Vagina (tissue), 2 donors: Measurements from ENCODE around the gene DNMT3L. TPM values are rescaled to one million over a fixed set of nuclear protein-coding genes. Genes with fewer than 3 reads are reported as not detected.

Experiments
- DNase-seq, 2 donors: peaks; one replicate each; pipeline ENCODE4 v3.0.0-alpha.2; 2017; ENCODE audit errors: extremely low spot score in 2 of 2
- H3K27ac ChIP-seq: fragments of 200-600 bp; sonication (generic); one replicate; pipeline ENCODE4 v1.5.1; 2019
- H3K27me3 ChIP-seq: fragments of 200-600 bp; sonication (generic); one replicate; pipeline ENCODE4 v1.5.1; 2019
- H3K36me3 ChIP-seq, 2 donors: fragments of 200-600 bp; sonication (generic); one replicate each; pipeline ENCODE4 v1.5.1; 2017 to 2019
- H3K4me1 ChIP-seq: fragments of 200-600 bp; sonication (generic); one replicate; pipeline ENCODE4 v1.5.1; 2019
- H3K4me3 ChIP-seq, 2 donors: fragments of 200-600 bp; sonication (generic); 1 replicate in 1 of 2; 2 replicates in 1 of 2; pipeline ENCODE4 v1.5.1; 2016 to 2019
- H3K9me3 ChIP-seq: fragments of 200-600 bp; sonication (generic); one replicate; pipeline ENCODE4 v1.5.1; 2019
- POLR2A ChIP-seq, 2 donors: fragments of 450-650 bp; IDR thresholded peaks; one replicate each; pipeline ENCODE4 v1.6.1; 2017; ENCODE audit warnings: antibody characterized with exemption in 2 of 2, mild to moderate bottlenecking in 2 of 2, moderate library complexity in 2 of 2
- POLR2AphosphoS5 ChIP-seq, 2 donors: sonication (generic); formaldehyde crosslinking; IDR thresholded peaks; one replicate each; pipeline ENCODE4 v1.9.0; 2017; ENCODE audit warnings: antibody characterized with exemption in 2 of 2, mild to moderate bottlenecking in 2 of 2, low read depth in 1 of 2; ENCODE audit not compliant: insufficient read depth in 1 of 2
- intact Hi-C: fragments of 100-400 bp; cut with DNase I; formaldehyde crosslinking; loops from one replicate; pipeline ENCODE4 v1.15.1; 2023
- total RNA-seq: library from RNA; depleted of rRNA; stranded (reverse); fragments of >200 nt; gene quantifications from one replicate; pipeline ENCODE4 v1.2.3, GENCODE V29; 2016
- TF ChIP-seq, protein P1 (sequence below), 3 experiments: fragments of 450-650 bp in 2 of 3; fragments of 200-600 bp in 1 of 3; sonication (generic) in 1 of 3; IDR thresholded peaks; one replicate each; pipeline ENCODE4 v1.5.1; 2017 to 2019; ENCODE audit warnings: antibody characterized with exemption in 3 of 3, mild to moderate bottlenecking in 2 of 3, moderate library complexity in 2 of 3

DNMT3L gene
- total RNA-seq, 1 donor from 2014 or later: not detected

DNA sequence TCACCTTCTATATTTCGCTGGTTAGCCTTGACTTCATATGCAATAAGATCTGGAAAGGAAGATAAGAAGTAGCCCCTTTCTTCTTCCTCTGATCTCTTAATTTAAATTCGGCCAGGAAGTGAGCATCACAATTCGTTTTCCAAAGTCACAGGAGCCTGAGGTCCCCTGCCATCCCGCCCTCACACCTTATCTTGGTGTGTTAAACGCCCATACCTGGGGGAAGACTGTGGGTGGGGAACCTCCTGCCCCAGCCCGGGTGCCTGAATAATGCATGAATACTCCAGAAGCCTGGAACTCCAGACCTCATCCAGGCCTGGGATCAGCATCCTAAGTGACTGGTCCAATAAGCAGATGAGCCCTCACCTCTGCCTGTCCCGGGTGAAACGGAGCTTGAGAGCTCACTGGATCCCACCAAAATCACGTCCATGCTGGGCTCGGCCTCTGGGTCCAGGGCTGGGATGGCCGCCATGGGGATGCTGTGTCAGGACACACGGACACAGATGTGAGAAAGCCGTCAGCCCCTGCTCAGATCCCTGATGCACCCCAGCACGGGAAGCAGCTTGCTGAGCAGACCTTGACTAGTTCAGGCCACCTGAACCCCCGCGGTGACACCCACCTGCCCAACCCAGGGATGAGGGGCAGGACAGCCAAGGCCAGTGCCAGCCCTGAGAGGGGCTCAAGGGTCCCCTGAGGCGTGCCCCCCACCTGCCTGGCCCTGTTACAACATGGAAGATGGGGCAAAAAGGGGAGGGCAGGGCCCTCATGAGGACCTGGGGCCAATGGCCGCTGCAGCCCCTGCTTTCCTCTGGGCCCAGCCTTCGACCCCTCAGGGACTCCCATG lies 686 bp downstream of the DNMT3L start:
- no peaks in the 10 kb centered on the region for H3K36me3 ChIP-seq
- intact Hi-C loops: no loop called here
- no peaks in the 10 kb centered on the region for H3K27me3 ChIP-seq
- DNase-seq: no peak
- no peak overlapping the region for H3K4me3 ChIP-seq
- TF ChIP-seq POLR2AphosphoS5 (IDR thresholded peaks at IDR 0.05; ENCODE audit: insufficient read depth in 1 of 2, low read depth in 1 of 2) (no peak), POLR2A (IDR thresholded peaks at IDR 0.05) (no peak)
- TF ChIP-seq, protein P1, sequence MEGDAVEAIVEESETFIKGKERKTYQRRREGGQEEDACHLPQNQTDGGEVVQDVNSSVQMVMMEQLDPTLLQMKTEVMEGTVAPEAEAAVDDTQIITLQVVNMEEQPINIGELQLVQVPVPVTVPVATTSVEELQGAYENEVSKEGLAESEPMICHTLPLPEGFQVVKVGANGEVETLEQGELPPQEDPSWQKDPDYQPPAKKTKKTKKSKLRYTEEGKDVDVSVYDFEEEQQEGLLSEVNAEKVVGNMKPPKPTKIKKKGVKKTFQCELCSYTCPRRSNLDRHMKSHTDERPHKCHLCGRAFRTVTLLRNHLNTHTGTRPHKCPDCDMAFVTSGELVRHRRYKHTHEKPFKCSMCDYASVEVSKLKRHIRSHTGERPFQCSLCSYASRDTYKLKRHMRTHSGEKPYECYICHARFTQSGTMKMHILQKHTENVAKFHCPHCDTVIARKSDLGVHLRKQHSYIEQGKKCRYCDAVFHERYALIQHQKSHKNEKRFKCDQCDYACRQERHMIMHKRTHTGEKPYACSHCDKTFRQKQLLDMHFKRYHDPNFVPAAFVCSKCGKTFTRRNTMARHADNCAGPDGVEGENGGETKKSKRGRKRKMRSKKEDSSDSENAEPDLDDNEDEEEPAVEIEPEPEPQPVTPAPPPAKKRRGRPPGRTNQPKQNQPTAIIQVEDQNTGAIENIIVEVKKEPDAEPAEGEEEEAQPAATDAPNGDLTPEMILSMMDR (IDR thresholded peaks at IDR 0.05): no peak
- no peaks in the 10 kb centered on the region for H3K9me3 ChIP-seq
- no peaks in the 10 kb centered on the region for H3K4me1 ChIP-seq
- no peak overlapping the region for H3K27ac ChIP-seq

DNA sequence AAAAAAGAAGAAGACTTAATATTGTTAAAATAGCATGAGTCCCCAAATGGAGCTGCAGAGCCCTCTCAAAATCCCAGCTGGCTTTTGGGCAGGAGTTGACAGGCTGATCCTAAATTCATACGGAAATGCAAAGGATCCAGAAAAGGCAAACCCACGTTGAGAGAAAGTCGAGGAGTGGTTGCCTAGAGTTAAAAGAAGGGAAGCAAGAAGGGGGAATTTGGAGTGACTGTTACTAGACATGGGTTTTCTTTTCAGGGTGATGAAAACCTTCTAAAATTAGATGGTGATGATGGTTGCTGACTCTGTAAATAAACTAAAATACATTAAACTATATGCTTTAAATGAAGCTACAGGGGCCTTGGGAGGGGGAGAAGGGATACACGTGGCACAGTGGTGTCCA lies 1.6 kb downstream of the DNMT3L start:
- no peak for DNase-seq
- intact Hi-C loops: no loop called here
- Histone ChIP-seq H3K9me3 (no peaks in the 10 kb centered on the region), H3K27ac (no peak overlapping the region), H3K27me3 (no peaks in the 10 kb centered on the region), H3K36me3 (no peaks in the 10 kb centered on the region), H3K4me3 (no peak overlapping the region), H3K4me1 (no peaks in the 10 kb centered on the region)
- TF ChIP-seq, protein P1 (IDR thresholded peaks at IDR 0.05): no peak
- TF ChIP-seq POLR2A (IDR thresholded peaks at IDR 0.05) (no peak), POLR2AphosphoS5 (IDR thresholded peaks at IDR 0.05; ENCODE audit: insufficient read depth in 1 of 2, low read depth in 1 of 2) (no peak)

DNA sequence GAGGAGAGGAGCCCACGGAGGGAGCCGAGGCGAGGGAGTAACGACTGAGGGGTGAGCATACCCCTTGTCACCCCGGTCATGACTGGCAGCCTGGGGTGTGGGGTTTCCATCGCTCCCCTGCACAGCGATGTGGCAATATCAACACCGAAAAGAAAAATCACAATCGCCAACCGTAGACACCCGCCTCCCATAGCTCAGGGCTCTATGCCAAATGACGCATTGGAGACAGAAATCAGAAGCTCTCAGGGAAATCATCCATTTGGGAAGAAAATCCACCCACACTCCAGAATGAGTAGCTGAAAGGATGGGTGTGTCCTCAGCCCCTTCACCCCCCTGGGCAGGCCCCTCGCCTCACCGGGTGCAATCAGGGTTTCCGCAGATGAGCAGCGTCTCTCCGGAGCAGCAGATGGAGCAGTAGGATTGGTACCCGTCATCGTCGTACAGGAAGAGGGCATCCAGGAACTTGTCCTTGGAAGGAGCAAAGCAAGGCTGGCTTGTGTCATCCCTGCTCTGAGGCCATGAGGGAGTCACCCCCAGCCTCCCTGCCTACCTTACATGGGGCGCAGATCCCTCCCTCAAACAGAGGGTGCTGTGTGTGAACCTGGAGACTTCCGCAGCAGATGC lies 2.5 kb downstream of the DNMT3L start:
- Histone ChIP-seq H3K27me3 (no peaks in the 10 kb centered on the region), H3K9me3 (no peaks in the 10 kb centered on the region), H3K4me1 (no peaks in the 10 kb centered on the region), H3K4me3 (no peak overlapping the region), H3K27ac (no peak overlapping the region), H3K36me3 (no peaks in the 10 kb centered on the region)
- intact Hi-C loops: no loop called here
- no peak for DNase-seq
- TF ChIP-seq, protein P1 (IDR thresholded peaks at IDR 0.05): no peak
- TF ChIP-seq POLR2AphosphoS5 (IDR thresholded peaks at IDR 0.05; ENCODE audit: insufficient read depth in 1 of 2, low read depth in 1 of 2) (no peak), POLR2A (IDR thresholded peaks at IDR 0.05) (no peak)

DNA sequence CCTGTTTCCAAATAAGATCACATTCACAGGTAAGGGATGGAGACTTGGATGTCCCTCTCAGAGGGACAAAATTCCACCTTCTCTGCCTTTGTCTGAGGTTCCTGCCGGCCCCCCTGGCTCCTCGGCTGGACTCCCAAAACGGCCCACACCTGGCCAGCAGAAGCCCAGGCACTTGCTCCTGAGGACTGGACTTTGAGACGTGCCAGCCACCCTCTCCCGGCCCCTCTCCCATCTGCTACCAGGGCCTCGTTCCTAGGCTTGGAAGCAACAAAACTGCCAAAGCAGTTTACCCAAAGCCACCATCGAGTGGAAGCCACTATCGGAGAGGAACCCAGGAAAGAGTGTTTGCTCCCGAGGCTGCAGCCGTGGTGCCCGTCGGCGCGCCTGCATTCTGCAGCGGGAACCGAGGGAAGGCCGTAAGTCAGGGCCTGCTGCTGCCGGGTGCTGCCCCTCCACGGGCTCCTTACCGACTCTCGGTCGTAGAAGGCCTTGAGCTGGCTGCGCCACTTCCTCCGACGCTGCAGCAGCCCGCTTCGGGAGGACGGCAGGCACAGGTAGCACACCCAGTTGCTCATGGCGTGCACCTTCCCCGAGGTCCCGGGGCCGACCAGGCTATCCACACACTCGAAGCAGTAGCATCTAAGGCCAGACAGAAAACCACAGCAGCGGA lies 3.5 kb downstream of the DNMT3L start:
- no peaks in the 10 kb centered on the region for H3K27me3 ChIP-seq
- TF ChIP-seq, protein P1 (IDR thresholded peaks at IDR 0.05): no peak
- no peaks in the 10 kb centered on the region for H3K4me1 ChIP-seq
- no peak overlapping the region for H3K27ac ChIP-seq
- DNase-seq: no peak
- no peaks in the 10 kb centered on the region for H3K9me3 ChIP-seq
- intact Hi-C loops: no loop called here
- H3K4me3 ChIP-seq: no peak overlapping the region
- H3K36me3 ChIP-seq: no peaks in the 10 kb centered on the region
